HTR-8/SVneo (cell line): ENCODE data around the gene SWT1.
"Not testable (repeated sequence)": the region's sequence is repeated elsewhere in the genome, so short reads cannot be mapped to it uniquely, and the experiment has no call there.

Experiments used
- DNase-seq: peaks from one replicate; pipeline ENCODE4 v3.0.0; 2011; ENCODE audit warnings: low spot score, mixed read lengths; ENCODE audit not compliant: insufficient read length
- FAIRE-seq: peaks from 2 replicates; lab custom pipeline; 2011; peaks lifted over from hg19 to GRCh38; lab: Jason Lieb, UNC

Gene SWT1

GRCh38 chr1:185239861-185240260 lies 82.9 kb downstream of the SWT1 start:
- FAIRE-seq (no peak), DNase-seq (no peak)

GRCh38 chr1:185241127-185241526 lies 84.2 kb downstream of the SWT1 start:
- no peak for DNase-seq
- FAIRE-seq, result no peak

- DNase-seq (no peak), FAIRE-seq (peak; percentile 54)
Measured at GRCh38 chr1:185244015-185244747, 87.2 kb downstream of the SWT1 start.

GRCh38 chr1:185245466-185245865 lies 88.5 kb downstream of the SWT1 start:
- DNase-seq (no peak), FAIRE-seq (no peak)

GRCh38 chr1:185249563-185249962 lies 92.6 kb downstream of the SWT1 start:
- FAIRE-seq (no peak), DNase-seq (no peak)

- FAIRE-seq, result no peak
- DNase-seq, result no peak
Measured at GRCh38 chr1:185250063-185250462, 93.1 kb downstream of the SWT1 start.

- FAIRE-seq, DNase-seq: not testable (repeated sequence)
Measured at GRCh38 chr1:185251928-185252327, 95.0 kb downstream of the SWT1 start.

GRCh38 chr1:185252404-185252803 lies 95.4 kb downstream of the SWT1 start:
- DNase-seq, FAIRE-seq: not testable (repeated sequence)

- FAIRE-seq, DNase-seq: not testable (repeated sequence)
Measured at GRCh38 chr1:185255595-185255994, 98.6 kb downstream of the SWT1 start.

GRCh38 chr1:185257116-185257949 lies 100.4 kb downstream of the SWT1 start:
- DNase-seq, result not testable (repeated sequence)

GRCh38 chr1:185257950-185258208 lies 100.9 kb downstream of the SWT1 start:
- FAIRE-seq, result no peak
- no peak for DNase-seq

More at GRCh38 chr1:185257116-185257949, 100.4 kb downstream of the SWT1 start:
- FAIRE-seq, result not testable (repeated sequence)

- FAIRE-seq (no peak), DNase-seq (no peak)
Measured at GRCh38 chr1:185258676-185259075, 101.7 kb downstream of the SWT1 start.

- FAIRE-seq (no peak), DNase-seq (no peak)
Measured at GRCh38 chr1:185260611-185261010, 103.6 kb downstream of the SWT1 start.

- DNase-seq (no peak), FAIRE-seq (no peak)
Measured at GRCh38 chr1:185262151-185262550, 105.2 kb downstream of the SWT1 start.

GRCh38 chr1:185263292-185263691 lies 106.3 kb downstream of the SWT1 start:
- FAIRE-seq (no peak), DNase-seq (no peak)

GRCh38 chr1:185263780-185264179 lies 106.8 kb downstream of the SWT1 start:
- DNase-seq (no peak), FAIRE-seq (no peak)

GRCh38 chr1:185265314-185265713 lies 108.3 kb downstream of the SWT1 start:
- no peak for DNase-seq
- FAIRE-seq, result no peak

- FAIRE-seq (no peak), DNase-seq (no peak)
Measured at GRCh38 chr1:185267301-185267700, 110.3 kb downstream of the SWT1 start.

- DNase-seq, result no peak
- no peak for FAIRE-seq
Measured at GRCh38 chr1:185267701-185268100, 110.7 kb downstream of the SWT1 start.

GRCh38 chr1:185268352-185268751 lies 111.4 kb downstream of the SWT1 start:
- DNase-seq, result no peak
- FAIRE-seq, result no peak

GRCh38 chr1:185271921-185272320 lies 115.0 kb downstream of the SWT1 start:
- peak; percentile 16 for FAIRE-seq
- DNase-seq, result no peak

- no peak for DNase-seq
- no peak for FAIRE-seq
Measured at GRCh38 chr1:185279571-185279970, 122.6 kb downstream of the SWT1 start.
